Activated CD4-positive, alpha-beta T cell treated with anti-CD3 and anti-CD28 coated beads, Interleukin-2, Interleukin-6, amounts not matched to agents 100 ng/mL and 50 ng/mL, durations not matched to agents 16 hours and 8 hours (primary cell): ENCODE data around the gene MAP1LC3A.

Source experiments
- DNase-seq: peaks from one replicate; pipeline ENCODE4 v3.0.0-alpha.2; 2020

The MAP1LC3A gene

DNA sequence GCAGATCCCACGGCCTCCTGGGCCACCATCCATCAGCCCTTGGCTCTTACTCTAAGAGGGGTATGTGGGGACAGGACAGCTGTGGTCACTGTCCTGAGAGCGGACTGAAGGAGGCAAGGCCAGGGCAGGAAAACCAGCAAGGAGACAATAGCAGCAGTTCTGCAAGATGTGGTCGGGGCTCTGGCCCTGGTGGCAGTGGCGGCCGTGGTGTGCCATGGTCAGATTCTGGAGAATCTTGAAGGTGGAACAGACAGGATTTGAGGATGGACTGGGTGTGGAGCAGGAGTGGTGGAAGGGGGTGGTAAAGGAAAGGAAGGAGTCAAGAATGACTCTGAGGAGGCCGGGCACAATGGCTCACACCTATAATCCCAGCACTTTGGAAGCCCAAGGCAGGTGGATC, 5.9 kb upstream of the MAP1LC3A start:
- DNase-seq: no peak

DNA sequence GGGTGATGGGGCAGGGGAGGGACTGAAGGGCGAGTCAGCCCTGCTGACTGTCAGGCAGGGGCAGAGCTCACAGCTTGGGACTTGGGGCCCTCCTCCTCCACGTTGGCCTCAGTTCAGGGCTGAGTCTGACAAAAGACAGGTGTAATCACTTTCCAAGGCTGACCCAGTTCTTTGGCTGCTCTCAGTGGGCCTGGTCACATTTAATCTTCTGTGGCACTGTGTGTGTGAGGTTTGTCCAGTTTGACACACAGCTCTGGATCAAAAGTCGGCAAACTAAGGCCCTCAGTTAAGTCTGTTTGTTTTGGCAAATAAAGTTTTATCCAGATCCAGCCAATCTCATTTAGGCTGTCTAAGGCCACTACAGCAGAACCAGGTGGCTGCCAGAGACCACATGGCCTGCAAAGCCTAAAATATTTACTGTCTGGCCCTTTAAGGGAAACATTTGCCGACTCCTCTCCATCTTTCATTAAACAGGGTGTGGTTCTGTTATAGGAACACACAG, 5.1 kb upstream of the MAP1LC3A start:
- DNase-seq: no peak

DNA sequence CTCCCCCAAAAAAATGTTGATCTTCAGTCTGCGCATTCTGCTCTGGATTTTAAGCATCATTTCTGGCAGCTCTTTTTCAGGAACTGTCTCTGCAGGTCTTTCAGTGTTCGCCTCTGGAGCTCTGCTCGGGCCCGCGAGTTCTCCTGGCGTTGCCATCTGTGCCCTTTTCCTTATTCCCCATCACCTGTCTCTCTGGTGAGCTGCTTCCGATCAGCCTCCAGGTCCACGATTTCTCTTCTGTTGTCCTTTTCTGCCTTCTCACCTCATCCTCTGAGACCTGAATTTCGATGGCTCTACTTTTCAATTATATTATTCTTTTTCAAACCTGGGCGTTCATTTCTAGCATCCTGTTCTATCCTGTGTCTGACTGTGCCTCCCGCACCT, 590 bp upstream of the MAP1LC3A start:
- no peak for DNase-seq

DNA sequence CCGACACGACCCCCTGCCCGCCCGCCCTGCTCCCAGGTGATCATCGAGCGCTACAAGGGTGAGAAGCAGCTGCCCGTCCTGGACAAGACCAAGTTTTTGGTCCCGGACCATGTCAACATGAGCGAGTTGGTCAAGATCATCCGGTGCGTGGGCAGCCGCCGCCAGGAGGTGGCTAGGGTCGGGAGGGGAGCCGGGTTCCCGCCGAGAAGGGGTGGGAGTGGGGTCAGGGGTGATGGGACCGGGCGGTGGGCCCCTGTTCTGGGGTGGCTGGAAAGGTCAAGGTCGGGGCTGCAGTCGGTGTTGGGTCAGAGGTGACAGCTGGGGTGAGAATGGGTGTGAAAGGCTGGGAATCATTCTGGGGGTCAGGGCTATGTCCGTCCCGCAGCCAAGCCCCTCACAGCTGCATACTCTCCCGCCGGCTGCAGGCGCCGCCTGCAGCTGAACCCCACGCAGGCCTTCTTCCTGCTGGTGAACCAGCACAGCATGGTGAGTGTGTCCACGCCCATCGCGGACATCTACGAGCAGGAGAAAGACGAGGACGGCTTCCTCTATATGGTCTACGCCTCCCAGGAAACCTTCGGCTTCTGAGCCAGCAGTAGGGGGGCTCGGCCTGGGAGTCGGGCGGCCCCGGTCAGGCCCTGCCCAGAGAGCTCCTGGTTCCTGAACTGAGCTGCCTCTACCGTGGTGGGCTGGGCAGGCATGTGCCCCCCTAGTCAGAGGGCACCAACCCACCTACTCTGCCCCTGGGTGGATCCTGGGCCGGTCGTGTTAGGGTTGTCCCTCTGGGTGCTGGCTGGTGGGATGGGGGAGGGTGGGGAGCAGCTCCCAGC, 1.0 kb downstream of the MAP1LC3A start:
- no peak for DNase-seq

DNA sequence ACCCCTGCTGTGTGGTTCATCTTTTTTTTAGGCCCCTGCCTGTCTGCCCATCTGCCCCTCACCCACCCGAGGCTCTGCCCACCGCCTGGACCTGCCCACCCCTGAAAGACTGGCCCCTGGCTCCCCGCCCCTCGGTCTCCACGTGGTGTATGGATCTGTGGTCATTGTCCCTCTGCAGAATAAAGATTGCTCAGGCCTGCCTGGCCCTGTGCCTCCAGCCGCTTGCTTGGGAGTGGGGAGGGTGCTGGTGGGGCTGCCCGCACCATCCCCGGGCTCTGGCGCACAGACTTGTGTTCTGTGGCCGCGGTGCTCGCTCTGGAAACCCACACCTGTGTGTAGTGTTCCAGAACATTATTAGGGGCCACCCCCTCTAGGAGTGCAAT, 1.6 kb downstream of the MAP1LC3A start:
- no peak for DNase-seq

DNA sequence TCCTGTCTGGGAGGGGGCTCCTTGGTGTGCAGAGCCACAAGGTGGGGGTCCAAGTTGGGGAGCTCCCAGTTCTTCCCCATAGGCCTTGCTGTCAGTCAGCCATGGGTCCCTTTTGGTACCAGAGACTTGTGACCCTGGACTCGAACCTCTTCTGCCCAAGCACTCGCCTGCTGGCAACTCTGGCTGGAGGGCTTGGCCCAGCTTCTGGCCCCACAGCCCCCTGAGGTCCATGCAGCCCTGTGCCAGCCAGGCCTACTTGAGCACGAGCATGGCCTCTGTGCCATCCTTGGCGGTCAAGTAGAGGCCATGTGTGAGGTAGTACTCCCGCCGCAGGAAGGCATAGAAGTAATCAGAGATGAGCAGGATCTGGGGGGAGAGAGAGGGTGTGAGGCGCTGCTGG, 2.1 kb downstream of the MAP1LC3A start:
- DNase-seq: no peak

DNA sequence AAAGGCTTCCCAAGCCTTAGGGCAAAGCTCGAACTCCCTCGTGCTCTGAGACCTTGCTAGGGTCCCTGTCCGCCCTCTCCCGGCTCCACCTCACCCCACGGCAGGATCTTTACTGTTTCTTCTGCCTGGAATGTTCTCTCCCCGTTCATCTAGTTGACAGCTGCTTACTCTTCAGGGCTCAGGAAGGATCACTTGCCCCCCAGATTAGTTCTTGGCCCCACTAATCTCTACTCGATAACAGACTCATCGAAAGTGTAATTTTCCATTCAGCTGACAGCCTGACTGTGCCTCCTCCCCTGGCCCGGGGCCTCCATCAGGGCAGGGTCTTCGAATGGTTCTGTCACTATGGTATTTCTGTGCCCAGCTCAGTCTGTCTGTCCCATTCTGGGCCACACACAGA, 3.1 kb downstream of the MAP1LC3A start:
- DNase-seq: no peak

DNA sequence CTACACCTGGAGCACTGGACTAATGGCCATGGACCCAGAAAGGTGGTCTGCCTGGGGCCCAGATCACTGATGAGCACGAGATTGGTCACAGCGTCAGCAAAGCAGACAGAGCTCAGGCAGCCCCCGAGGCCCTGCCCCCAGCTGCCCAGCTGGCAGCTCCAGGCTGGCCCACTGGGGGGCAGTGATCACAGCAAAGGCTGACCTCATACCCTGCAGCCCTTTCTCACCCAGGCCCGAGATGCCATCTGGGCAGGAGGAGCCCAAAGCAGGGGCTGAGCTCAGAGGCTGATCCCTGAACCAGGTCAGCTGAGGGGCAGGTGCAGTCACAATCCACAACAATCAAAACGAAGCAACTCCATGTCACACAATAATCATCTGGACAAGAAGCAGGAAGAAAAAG, 4.1 kb downstream of the MAP1LC3A start:
- peak; percentile 34 for DNase-seq

DNA sequence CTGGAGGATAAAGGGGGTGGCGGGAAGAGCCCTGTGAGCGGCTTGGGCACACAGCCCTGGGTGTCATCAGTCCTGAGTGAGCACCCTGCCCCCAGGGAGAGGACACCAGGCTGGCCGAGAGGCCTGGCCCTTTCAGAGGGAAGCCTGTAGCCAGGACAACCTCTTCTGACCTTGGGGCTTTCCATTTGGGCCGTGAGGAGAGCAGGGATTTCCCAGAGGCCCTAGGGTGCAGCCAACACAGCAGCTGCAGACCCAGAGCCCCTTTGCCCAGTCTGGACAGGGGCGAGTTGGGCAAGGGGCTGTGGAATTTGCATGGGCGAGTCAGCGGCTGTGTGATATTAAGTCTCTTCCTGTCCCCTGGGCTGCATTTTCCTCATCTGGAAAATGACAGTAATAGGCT, 6.3 kb downstream of the MAP1LC3A start:
- DNase-seq: no peak

DNA sequence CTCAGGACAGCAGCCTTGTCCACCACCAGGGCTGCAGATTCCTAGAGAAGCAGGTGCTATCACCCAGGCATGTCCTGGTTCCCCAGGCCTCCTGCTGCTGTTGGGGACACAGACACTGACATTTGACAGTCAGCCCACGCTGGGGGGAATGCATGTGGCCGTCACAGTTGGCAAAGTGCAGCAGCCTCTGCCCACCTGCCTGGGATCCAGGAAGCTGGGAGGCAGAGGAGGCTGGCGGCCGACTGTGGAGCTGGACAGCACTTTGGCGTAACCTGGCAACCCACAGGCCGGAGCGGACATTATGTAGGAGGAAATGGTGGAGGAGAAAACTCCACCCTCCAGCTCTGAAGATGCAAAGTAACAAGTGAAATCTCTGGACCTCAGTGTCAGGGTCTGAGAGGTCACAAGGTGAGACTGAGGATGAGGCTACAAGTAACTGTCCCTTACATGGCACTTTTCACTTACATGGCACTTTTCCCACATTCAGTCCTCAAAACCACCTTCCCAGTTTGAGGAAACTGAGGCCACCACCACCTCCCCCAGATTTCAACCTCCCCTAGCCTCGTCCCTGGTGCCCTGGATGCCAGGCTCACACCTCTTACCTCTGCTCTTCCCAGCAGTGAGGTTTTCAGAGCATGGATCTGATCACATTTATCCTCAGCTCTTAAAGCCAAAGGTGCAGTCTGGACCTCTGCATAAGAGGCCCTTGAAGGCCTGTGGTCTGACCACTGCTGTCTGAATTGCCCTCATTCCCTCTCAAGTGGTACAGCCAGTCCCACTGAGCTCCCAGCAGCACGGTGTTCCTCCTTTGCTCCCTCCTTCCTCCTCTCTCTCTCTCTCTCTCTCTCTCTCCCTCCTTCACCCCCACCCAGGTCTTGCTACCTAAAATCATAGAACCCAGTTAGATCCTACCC, 8.7 kb downstream of the MAP1LC3A start:
- DNase-seq: no peak

DNA sequence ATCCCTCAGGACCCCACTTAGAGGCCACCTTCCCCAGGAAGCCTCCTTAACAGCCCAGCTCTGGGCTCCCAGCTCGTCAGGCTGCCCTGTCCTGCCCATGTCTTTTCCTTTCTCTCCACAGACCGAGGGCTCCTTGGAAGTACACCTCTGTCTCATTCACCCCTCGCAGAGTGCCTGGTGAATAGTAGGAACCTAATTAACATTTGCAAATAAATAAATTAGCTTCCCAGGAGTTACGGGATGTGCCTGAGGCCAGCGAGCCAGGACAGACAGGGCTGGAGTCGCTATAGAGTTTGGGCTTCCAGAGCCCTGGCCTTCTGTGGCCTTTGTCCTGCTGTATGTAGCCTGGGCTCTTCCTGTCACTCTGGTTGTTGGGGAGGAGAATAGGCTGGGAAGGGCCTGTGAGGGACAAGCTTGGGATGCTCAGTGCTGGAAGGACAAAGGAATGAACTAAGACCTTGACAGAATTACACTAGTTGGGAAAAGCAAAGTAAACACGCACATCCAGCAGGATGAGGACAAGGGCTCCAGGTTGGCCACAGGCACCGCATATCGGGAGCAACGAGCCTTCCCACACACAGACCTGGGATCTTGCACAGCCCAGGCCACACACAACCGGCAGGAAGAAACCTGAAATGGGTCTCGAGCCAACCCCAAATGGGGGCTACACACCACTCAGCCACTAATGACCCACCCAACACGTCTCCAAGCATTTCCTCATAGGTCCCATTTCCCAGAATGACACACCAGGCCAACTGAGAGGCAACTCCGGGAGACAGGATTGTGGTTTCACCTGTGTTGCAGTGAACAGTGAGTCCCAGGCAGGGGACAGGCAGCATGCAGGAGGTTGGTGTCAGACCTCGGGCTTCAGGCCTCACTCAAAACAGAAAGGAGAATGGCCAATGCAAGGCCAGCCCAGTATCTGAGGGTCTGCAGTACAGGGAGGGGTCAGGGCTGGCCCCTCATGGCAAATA, 9.7 kb downstream of the MAP1LC3A start:
- DNase-seq: no peak

DNA sequence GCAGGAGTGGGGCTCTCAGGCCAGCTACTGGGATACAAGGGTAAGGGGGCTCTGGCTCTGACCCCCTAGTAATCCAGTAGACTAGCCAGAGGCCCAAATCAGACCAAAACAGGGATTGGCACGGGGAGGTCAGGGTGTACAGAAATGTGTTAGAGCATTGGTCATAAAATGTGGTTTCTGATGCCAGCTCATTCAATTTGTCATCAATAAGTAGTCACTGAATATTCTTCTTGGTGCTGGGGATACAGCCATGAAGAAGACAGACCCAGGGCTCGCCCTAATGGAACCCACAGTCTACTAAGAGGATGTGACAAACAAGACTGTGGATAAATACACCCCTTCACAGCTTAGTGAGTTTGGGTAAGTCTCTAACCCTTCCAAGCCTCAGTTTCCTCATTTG, 11.1 kb downstream of the MAP1LC3A start:
- no peak for DNase-seq

DNA sequence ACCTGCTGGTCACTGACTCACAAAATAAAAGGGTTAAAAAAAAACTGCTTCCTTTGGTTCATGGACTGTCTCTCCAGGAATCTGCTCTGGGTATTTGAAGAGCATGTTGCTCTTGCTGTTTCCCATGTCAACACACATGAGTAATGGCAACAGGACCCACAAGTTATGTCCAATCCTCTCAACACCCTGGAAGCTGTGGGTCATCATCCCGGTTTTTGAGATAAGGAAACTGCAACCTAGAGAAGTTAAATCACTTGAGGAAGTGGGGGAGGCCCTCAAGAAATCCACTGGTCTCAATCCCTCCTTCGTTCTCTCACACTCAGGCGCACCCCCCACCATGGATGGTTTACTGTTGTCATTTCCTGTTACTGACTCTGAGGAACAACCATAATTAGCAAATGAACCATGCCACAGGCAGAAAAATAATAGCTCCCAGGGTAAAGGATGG, 12.4 kb downstream of the MAP1LC3A start:
- DNase-seq: no peak

DNA sequence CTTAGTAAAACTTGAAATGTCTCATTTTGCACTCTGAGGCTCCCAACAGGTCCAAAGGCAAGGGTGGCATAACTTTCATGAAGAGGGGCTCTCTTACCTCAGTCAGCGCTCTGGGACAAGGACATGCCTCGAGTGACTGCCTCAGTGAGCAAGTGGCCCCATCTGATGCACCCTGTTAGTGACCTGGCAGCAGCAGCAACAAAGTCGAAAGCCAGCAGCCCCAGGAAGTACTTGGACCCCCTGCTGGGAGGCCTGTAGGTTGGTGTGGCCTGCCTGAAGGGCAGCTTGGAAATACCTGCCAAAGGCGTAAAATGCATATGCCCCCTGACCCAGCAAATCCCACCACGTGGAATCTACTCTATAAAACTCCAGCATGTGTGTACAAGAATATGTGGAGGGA, 13.2 kb downstream of the MAP1LC3A start:
- DNase-seq: no peak

DNA sequence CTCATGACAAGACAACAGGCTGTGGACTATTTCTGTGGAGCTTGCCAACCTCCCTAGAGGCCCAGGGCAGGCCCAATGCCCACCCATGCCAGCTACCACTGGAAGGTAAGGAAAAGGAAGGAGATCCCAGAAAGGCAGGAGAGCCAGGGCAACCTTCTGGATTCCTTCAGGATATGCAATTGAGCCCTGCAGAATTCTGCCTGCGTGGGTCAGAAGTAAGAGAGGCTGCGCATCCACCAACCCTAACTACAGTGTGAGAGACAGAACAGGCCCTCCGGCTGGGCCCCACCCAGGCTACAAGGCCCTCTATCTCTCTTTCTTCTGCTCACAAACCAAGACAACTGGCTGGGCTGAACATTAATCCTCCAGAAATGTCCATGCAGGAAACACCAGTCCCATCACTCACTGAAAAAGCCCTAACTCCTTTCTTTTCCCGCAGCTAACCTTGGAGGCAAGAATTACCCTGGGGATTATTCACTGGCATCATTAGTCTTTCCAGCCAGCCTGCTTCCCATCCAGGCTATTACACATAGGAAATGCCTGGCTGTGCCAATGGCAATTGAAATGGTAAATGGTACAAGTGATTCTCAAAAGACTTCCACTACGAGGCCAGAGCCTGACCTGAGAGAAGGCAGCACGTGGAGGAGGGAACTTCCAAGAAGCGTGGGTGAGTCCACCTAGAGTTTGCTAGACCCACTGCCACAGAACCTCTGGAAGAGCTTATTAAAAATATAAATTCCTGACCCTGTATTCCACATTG, 15.2 kb downstream of the MAP1LC3A start:
- DNase-seq: no peak

DNA sequence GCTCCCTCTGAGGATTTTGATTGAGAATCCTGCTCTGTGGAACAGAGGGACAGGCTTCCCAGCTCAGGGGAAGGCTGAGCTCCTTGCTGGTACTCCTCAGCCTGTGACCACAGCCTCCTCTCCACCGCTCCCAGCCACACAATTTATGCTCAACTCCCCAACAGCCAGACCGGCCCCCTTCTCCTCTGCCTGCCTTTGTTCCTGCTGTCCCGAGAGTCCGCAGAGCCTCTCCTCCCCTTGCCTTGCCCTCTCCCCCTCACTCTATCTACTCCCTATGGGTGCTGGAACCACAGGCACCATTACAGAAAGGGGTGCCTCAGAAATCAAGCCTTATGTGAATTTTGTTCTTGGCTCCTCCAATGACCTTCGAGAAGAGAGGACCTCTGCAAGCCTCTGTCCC, 15.9 kb downstream of the MAP1LC3A start:
- no peak for DNase-seq

DNA sequence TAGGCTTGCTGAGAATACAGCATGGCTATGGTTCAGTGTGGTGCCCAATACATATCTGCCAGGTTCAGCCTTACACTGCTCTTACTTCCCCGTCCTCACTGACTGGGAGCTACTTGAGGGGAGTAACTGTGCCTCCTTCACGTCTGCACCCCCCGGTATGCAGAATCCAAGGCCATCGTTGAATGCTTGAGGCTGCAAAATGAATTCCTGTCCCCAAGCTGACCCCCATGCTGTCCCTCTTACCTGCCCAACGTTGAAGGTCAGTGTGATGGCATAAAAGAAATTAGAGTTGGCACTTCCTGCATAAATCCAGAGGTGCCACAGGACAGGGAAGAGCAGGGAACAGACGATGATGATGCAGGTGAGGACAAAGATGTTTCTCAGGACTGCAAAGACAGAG, 16.3 kb downstream of the MAP1LC3A start:
- no peak for DNase-seq

DNA sequence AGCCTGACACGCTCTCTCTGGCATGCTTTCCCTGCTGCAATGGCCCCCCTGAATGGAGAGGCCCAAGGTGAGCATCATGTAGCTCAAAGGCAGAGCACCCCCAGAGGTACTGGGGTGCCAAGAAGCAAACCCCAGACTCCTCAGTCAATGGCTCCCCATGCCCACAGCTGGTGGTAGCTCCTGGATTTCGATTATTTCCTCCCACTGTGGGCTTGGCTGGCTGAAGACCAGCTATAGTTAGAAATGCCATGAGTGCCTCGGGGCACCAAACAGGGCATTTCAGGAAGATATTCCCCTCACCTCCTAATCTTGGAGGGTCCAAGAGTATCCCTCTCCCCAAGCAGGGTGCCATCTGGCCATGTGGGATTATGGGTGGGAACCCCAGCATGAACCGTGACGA, 16.8 kb downstream of the MAP1LC3A start:
- no peak for DNase-seq

DNA sequence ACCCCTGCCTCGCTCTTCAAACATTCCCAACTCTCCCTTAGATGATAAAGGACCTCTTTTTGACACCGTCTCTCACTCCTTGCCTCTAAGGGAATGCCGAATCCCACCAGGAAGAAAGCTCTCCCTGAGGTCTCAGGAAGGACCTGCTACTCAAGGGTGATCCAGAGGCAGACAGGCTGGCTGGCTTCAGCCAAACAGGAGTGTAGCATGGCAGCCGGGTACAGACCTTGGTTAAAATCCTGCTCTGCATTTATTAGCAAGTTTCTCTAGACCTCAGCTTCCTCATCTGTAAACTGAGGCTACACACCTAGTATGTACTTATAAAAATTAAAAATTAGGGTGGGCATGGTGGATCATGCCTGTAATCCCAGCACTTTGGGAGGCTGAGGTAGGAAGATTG, 17.2 kb downstream of the MAP1LC3A start:
- DNase-seq: no peak

DNA sequence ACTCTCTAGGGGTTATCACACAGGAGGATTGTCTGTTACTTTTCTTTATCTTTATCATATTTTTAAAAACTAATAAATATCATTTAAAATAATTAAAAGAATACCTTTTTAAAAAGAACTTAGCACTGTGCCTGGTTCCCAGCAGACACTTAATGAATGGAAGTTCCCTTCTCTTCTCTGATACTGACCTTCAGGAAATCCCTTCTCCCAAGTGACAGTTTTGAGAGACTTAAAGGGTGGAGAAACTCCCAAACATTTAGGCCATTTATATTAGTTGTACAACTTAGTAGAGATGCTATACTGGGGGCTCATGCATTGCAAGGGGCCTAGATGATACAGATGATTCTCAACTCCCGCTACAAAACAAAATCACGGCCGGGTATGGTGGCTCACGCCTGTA, 18.5 kb downstream of the MAP1LC3A start:
- DNase-seq: no peak

DNA sequence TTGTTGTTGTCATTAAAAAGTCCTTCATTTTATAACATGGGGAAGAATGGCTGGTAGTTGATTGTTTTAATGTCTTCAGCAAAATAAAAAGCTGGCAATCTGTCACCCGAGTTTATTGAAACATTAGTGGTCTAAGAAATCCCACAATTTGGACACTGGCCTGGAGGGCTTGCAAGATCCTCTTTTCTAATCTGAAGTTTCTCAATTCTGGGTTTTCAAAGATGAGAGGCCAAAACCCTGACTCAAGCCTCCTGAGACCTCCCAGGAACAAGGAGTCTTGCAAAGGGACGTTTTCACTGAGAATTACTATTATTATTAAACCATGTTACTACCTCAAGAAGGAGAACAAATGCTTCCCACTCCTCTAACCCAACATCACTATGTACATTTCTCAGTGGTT, 19.5 kb downstream of the MAP1LC3A start:
- DNase-seq: no peak

DNA sequence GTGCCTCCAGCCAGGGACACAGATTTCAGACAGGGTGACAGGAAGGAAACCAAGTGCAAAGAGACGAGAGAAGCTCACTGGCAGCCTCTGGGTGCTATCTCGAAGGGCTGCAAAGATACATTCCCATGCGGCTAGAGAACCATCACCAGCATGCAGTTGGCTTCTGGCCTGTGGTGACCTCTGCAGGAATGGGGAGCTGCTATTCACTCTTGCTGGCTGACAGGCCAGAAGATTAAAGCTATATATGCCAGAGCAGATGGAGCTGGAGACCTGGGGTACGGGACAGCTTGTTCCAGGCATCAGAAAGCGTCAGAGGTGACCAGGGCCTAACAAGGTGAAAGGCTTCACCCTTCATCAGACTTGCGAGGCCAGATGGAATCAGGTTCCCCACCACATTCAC, 20.0 kb downstream of the MAP1LC3A start:
- DNase-seq: no peak
